Activated CD8-positive, alpha-beta memory T cell treated with anti-CD3 and anti-CD28 coated beads, Interleukin-2, amount 10 ng/mL, durations not matched to agents 7 days and 5 days (primary cell): ENCODE measurements around the gene COL18A1. TPM values are rescaled to one million over a fixed set of nuclear protein-coding genes. Genes with fewer than 3 reads are reported as not detected.
A peak's percentile ranks its signal among the peaks of the same experiment; 100 is the strongest.
"Not testable (repeated sequence)": the region's sequence is repeated elsewhere in the genome, so short reads cannot be mapped to it uniquely, and the experiment has no call there.

Source experiments
- ATAC-seq: fragments of 150-1000 bp; cut with Tn5 transposase; one replicate; pipeline ENCODE4 v1.10.0; 2021; ENCODE audit warnings: moderate library complexity
- CTCF ChIA-PET: fragments of 350-600 bp; sonication (Branson Sonifier 250); formaldehyde crosslinking; loops from one replicate; lab custom pipeline; 2021; ENCODE audit warnings: antibody characterized with exemption; lab: Charles Lee
- DNase-seq: peaks from one replicate; pipeline ENCODE4 v3.0.0-alpha.2; 2020
- H3K27ac Mint-ChIP-seq: one replicate; pipeline ENCODE4 v1.8.0; 2021; ENCODE audit warnings: mild to moderate bottlenecking, mixed read lengths
- H3K27me3 Mint-ChIP-seq: one replicate; pipeline ENCODE4 v1.8.0; 2021; ENCODE audit warnings: mixed read lengths
- H3K36me3 Mint-ChIP-seq: one replicate; pipeline ENCODE4 v1.8.0; 2021; ENCODE audit warnings: mild to moderate bottlenecking, mixed read lengths
- H3K4me1 Mint-ChIP-seq: one replicate; pipeline ENCODE4 v1.8.0; 2021; ENCODE audit warnings: mixed read lengths
- H3K4me3 Mint-ChIP-seq: one replicate; pipeline ENCODE4 v1.8.0; 2021; ENCODE audit warnings: mild to moderate bottlenecking, moderate library complexity, mixed read lengths
- H3K9me3 Mint-ChIP-seq: one replicate; pipeline ENCODE4 v1.8.0; 2022; ENCODE audit warnings: low read depth, mixed read lengths
- total RNA-seq, 2 experiments: library from RNA; stranded (reverse); gene quantifications; one replicate each; pipeline ENCODE4 v1.2.3, GENCODE V29; 2021

The COL18A1 gene
- total RNA-seq, 2 experiments from 2014 or later, result 5.2 to 7.3 TPM

GRCh38 chr21:45432575-45433255 is 27.8 kb downstream of the COL18A1 start:
- DNase-seq, result no peak
- no peak for ATAC-seq
- no peak overlapping the region for H3K27ac Mint-ChIP-seq
- H3K4me1 Mint-ChIP-seq, result no peaks in the 10 kb centered on the region
- H3K4me3 Mint-ChIP-seq, result no peak overlapping the region
- H3K27me3 Mint-ChIP-seq, result no peaks in the 10 kb centered on the region
- H3K9me3 Mint-ChIP-seq, result no peaks in the 10 kb centered on the region
- H3K36me3 Mint-ChIP-seq, result no peaks in the 10 kb centered on the region
- CTCF ChIA-PET, result interaction anchor here (1.3 kb wide), 1 partner anchor 295 kb away, joined by 4 read pairs; no protein-coding TSS in a partner anchor

DNA sequence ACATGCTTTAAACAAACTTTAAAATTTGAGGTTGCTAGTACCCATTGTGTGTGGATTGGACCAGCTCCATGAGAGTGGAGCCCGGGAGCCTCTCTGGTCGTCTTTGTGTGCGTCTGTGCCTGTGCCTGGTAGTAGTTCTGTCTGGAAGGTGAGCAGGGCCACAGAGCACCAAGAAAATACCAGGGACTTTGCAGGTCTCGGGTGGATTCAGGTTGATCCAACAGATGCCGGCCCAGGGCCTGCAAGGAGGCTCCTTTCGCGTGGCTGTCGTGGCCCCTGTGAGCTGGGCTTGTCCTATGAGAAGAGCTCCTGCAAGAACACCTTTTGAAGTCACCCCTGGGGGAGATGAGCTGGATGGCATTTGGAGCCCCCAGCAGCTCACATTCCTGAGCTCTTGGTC is 28.3 kb downstream of the COL18A1 start:
- no peaks in the 10 kb centered on the region for H3K9me3 Mint-ChIP-seq

DNA sequence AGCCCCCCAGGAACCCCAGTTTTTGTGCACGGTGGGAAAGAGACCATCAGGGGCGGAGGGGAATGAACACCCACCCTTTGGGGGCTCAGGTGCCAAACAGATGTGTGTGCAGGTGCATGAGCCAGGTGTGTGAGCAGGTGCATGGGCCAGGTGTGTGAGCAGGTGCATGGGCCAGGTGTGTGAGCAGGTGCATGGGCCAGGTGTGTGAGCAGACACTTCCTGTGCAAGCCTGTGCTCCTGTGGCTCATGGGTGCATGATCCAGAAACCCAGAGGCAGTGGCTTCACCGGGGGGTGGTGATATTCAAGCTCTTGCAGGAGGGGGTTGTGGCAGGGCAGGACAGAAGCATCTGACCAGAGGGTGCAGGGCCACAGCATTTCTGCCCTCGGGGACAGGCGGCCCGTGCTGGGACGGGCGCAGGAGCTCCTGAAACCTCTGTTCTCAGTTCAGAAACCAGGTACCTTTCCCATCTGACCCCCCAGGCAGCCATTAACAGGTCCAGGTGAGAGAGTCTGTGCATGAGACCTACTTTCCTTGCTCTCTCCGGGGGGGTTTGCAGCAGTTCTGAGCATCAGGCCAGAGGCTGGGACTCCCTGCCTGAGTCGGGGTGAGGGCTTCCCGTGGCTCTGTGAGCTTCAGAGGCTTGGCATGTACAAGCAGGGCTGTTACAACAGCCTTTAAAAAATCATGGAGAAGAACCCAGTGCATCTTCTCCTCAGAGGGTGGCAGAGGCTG is 29.1 kb downstream of the COL18A1 start:
- H3K27me3 Mint-ChIP-seq, result no peaks in the 10 kb centered on the region
- peaks cover 2% of the 10 kb centered on the region for H3K4me1 Mint-ChIP-seq
- H3K36me3 Mint-ChIP-seq, result no peaks in the 10 kb centered on the region
- no peak for ATAC-seq
- H3K4me3 Mint-ChIP-seq, result no peak overlapping the region
- DNase-seq, result no peak
- CTCF ChIA-PET, result interaction anchor here (1.3 kb wide), 1 partner anchor 296 kb away, joined by 4 read pairs; no protein-coding TSS in a partner anchor
- H3K9me3 Mint-ChIP-seq, result no peaks in the 10 kb centered on the region
- H3K27ac Mint-ChIP-seq, result no peak overlapping the region

More for the DNA sequence above, 28.3 kb downstream of the COL18A1 start:
- no peak for DNase-seq
- Mint-ChIP-seq H3K36me3 (no peaks in the 10 kb centered on the region), H3K4me1 (no peaks in the 10 kb centered on the region), H3K4me3 (no peak overlapping the region), H3K27ac (no peak overlapping the region), H3K27me3 (no peaks in the 10 kb centered on the region)
- CTCF ChIA-PET, result interaction anchor here (1.3 kb wide), 1 partner anchor 296 kb away, joined by 4 read pairs; no protein-coding TSS in a partner anchor
- no peak for ATAC-seq

- H3K27ac Mint-ChIP-seq, result no peak overlapping the region
- H3K4me3 Mint-ChIP-seq, result no peak overlapping the region
- CTCF ChIA-PET, result no interaction called here
- DNase-seq, result no peak
- H3K36me3 Mint-ChIP-seq, result no peaks in the 10 kb centered on the region
- no peak for ATAC-seq
- H3K9me3 Mint-ChIP-seq, result no peaks in the 10 kb centered on the region
- H3K27me3 Mint-ChIP-seq, result no peaks in the 10 kb centered on the region
- peaks cover 7% of the 10 kb centered on the region for H3K4me1 Mint-ChIP-seq
These were observed 29.8 kb downstream of the COL18A1 start for GRCh38 chr21:45434645-45435217.

DNA sequence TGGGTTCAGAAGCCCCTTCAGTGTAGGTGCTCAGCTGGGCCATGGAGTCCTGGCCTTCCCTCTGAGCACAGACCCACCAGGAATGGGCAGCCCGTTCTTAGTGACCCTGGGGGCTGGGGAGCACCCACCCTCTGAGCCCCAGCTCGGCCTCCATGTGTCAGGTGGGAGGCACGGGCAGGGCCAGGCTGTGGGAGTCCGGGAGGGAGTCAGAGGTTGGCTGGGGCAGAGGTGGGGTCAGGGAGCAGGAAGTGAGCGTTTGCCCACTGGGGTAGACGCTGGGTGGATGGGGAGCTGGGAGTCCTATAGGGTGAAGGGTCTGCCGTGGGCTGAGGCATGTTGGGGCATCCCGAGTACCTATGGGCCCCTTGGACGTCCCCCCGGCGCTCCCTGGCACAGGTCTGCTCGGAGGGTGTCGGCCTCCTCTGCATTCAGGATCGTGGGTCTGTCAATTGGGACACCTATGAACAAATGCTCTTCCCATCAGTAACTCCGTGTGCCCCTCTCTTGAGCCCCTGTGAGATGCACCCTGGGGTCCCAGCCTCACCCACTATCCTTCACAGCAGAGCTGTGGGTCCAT is 30.5 kb downstream of the COL18A1 start:
- Mint-ChIP-seq H3K4me3 (no peak overlapping the region), H3K27me3 (no peaks in the 10 kb centered on the region), H3K36me3 (no peaks in the 10 kb centered on the region), H3K4me1 (peaks cover 7% of the 10 kb centered on the region), H3K27ac (no peak overlapping the region), H3K9me3 (no peaks in the 10 kb centered on the region)
- DNase-seq (no peak), ATAC-seq (no peak)
- CTCF ChIA-PET, result interaction anchor here (1.5 to 1.7 kb wide), 3 partner anchors 143 to 297 kb away, joined by 4 to 8 read pairs (median 8); no protein-coding TSS in a partner anchor

DNA sequence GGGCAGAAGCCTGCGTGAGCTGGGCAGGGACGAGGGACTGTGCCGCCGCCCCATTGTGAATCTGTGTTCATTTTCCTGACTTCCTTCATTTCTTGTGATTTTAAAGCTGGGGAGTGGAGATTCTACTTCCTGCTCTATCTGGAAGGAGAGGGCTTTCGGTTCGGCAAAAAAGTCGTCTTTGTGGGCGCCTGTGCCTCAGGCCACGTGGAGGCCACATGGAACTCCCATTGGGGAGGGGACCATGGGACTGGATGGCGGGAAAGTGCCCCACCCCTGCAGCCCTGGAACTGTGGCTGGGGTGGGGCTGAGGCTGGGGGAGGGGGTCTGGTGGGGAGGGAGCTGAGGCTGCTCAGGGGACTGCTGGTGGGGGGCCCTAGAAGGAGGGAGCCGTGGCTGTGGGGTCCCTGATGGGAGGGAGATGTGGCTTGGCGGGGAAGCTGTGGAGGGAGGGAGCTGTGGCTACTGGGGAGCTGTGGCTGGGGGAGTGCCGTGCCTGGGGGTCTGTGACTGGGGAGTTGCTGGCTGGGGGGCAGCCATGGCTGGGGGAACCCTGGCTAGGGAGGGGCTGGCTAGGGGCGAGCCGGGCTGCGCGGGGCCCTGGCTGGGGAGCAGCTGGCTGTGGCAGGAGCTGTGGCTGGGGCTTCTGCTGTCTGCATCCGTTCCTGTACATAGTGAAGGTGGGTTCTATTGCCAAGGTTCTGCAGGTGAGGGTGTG is 31.5 kb downstream of the COL18A1 start:
- CTCF ChIA-PET, result interaction anchor here (1.5 to 1.7 kb wide), 3 partner anchors 144 to 298 kb away, joined by 4 to 8 read pairs (median 8); no protein-coding TSS in a partner anchor
- Mint-ChIP-seq H3K27me3 (no peaks in the 10 kb centered on the region), H3K36me3 (no peaks in the 10 kb centered on the region), H3K4me1 (peaks cover 7% of the 10 kb centered on the region), H3K27ac (no peak overlapping the region), H3K4me3 (no peak overlapping the region), H3K9me3 (no peaks in the 10 kb centered on the region)
- no peak for DNase-seq
- no peak for ATAC-seq

- H3K36me3 Mint-ChIP-seq, H3K4me1 Mint-ChIP-seq, H3K27me3 Mint-ChIP-seq, ATAC-seq, H3K27ac Mint-ChIP-seq, H3K9me3 Mint-ChIP-seq, DNase-seq, H3K4me3 Mint-ChIP-seq: not testable (repeated sequence)
- CTCF ChIA-PET, result interaction anchor here (4.3 kb wide), 1 partner anchor 299 kb away, joined by 49 read pairs; no protein-coding TSS in a partner anchor
These were observed 32.9 kb downstream of the COL18A1 start for GRCh38 chr21:45437844-45438243.

DNA sequence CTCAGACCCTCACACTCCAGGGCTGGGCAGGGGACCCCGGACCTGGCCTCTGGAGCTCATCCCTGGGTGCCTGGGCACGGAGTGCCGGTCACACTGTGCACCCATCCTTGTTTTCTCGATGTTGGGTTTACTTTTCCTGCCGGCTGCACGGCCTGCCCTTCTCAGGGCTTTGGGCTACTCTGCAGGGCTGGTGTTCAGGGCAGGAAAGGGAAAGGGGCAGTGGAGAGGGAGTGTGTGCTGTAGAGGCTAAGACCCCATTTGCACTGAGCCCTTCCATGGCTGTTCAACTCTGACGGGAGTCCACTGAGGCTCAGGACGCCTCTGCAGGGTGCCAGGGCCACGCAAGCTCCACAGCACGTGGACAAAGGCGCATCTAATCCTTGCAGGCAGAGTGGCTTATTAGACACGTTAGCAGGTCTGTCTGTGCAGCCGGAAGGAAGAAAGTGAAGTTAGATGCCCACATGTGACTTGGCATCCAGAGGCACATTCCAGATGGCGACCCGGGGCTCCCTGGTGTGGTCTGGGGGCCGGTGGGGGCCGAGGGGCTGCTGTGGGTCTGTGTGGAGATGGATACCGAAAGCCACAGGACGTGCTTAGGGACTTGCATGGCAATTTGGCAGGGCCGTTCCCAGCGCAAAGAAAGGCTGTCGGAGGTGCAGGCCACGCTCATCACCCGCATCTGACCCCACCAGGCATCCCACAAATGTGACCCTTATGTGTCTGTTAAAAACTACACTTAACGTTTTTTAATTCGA is 33.6 kb downstream of the COL18A1 start:
- ATAC-seq (no peak), DNase-seq (no peak)
- Mint-ChIP-seq H3K27ac (no peak overlapping the region), H3K4me3 (peak overlapping the region; percentile 60), H3K27me3 (no peaks in the 10 kb centered on the region), H3K9me3 (no peaks in the 10 kb centered on the region), H3K4me1 (peaks cover 7% of the 10 kb centered on the region), H3K36me3 (no peaks in the 10 kb centered on the region)
- CTCF ChIA-PET, result interaction anchor here (4.3 kb wide), 1 partner anchor 299 kb away, joined by 49 read pairs; no protein-coding TSS in a partner anchor

- CTCF ChIA-PET, result interaction anchor here (1.0 to 4.3 kb wide), 11 partner anchors 16 to 378 kb away, joined by 3 to 49 read pairs (median 4); no protein-coding TSS in a partner anchor
- DNase-seq (peak; percentile 87), ATAC-seq (peak; percentile 93)
- Mint-ChIP-seq H3K9me3 (no peaks in the 10 kb centered on the region), H3K36me3 (no peaks in the 10 kb centered on the region), H3K4me3 (peak overlapping the region; percentile 60), H3K27me3 (peaks cover 2% of the 10 kb centered on the region), H3K4me1 (peaks cover 7% of the 10 kb centered on the region), H3K27ac (peak overlapping the region; percentile 68)
These were observed 34.4 kb downstream of the COL18A1 start for GRCh38 chr21:45439161-45439872.

DNA sequence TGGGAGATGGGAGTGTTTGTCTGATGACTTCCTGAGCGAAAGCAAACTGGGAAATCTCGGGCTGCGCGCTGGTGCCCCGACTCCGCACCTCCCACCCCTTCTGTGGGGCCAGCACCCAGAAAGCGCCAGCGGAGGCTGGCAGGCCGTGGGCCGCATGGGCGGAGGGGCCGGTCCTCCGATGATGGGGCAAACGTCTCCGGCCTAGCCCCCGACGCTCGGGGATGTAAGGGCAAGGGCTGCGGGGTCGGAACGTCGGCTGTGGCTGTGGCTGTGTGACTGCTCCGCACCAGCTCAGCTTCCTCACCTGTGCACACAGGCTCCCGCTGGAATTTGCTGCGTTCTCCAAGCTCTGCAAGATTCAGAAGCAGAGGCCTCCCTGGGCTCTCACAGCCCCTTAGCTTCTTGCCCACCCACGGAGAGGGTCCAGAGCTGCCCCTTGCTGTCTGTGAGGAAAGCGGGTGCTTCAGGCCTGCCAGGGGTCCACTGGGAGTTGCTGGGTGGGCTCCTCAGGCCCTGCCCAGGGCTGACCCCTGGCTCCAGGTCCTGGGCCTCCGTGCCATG is 35.0 kb downstream of the COL18A1 start:
- no peak for ATAC-seq

GRCh38 chr21:45440736-45441350 is 35.9 kb downstream of the COL18A1 start:
- CTCF ChIA-PET, result interaction anchor here (1.2 to 4.3 kb wide), 10 partner anchors 15 to 302 kb away, joined by 3 to 49 read pairs (median 4); no protein-coding TSS in a partner anchor
- Mint-ChIP-seq H3K36me3 (no peaks in the 10 kb centered on the region), H3K27ac (no peak overlapping the region), H3K27me3 (peaks cover 2% of the 10 kb centered on the region), H3K4me3 (no peak overlapping the region), H3K4me1 (peaks cover 7% of the 10 kb centered on the region), H3K9me3 (no peaks in the 10 kb centered on the region)
- no peak for ATAC-seq
- no peak for DNase-seq

More for the DNA sequence above, 35.0 kb downstream of the COL18A1 start:
- Mint-ChIP-seq H3K36me3 (no peaks in the 10 kb centered on the region), H3K4me1 (peaks cover 7% of the 10 kb centered on the region), H3K9me3 (no peaks in the 10 kb centered on the region), H3K4me3 (no peak overlapping the region), H3K27me3 (peaks cover 2% of the 10 kb centered on the region), H3K27ac (no peak overlapping the region)
- CTCF ChIA-PET, result interaction anchor here (1.0 to 4.3 kb wide), 12 partner anchors 16 to 377 kb away, joined by 3 to 49 read pairs (median 4); no protein-coding TSS in a partner anchor
- no peak for DNase-seq
